Liver (tissue), 3 donors: ENCODE measurements around the gene TBC1D1.

ENCODE experiments used
- GABPA ChIP-seq, 2 donors: IDR thresholded peaks in 1 of 2; conservative IDR thresholded peaks in 1 of 2; 2 replicates each; pipeline ENCODE4 v1.6.1; 2016; ENCODE audit warnings: antibody characterized with exemption in 2 of 2, mild to moderate bottlenecking in 1 of 2, moderate library complexity in 1 of 2
- SP1 ChIP-seq: IDR thresholded peaks from 2 replicates; pipeline ENCODE4 v1.6.1; 2018; ENCODE audit warnings: antibody characterized with exemption, mild to moderate bottlenecking
- YY1 ChIP-seq: IDR thresholded peaks from 2 replicates; pipeline ENCODE4 v1.6.1; 2016; ENCODE audit warnings: antibody characterized with exemption, mild to moderate bottlenecking
- TF ChIP-seq, protein P1 (sequence below): fragments of 150-350 bp; IDR thresholded peaks from 2 replicates; pipeline ENCODE4 v1.5.1; 2017; ENCODE audit warnings: improper control_type of control experiment, low read depth, low read length; ENCODE audit not compliant: missing input control
- TF ChIP-seq, protein P2 (sequence below): IDR thresholded peaks from 2 replicates; pipeline ENCODE4 v1.6.1; 2016; ENCODE audit warnings: antibody characterized with exemption
- donor health status: healthy.
- donor health status: healthy.

DNA sequence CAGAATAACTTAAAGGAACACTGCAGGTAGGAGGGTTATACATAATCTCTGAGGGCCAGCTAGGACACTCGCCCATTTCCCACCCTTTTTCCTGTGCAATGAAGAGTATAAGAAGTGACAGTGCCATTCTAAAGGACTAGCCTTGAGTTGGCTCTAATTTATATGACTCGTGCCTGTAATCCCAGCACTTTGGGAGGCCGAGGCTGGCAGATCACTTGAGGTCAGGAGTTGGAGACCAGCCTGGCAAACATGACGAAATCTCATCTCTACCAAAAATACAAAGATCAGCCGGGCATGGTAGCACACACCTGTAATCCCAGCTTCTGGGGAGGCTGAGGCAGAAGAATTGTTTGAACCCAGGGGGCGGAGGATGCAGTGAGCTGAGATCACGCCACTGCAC lies 4.4 kb downstream of the TBC1D1 start:
- TF ChIP-seq, protein P1, sequence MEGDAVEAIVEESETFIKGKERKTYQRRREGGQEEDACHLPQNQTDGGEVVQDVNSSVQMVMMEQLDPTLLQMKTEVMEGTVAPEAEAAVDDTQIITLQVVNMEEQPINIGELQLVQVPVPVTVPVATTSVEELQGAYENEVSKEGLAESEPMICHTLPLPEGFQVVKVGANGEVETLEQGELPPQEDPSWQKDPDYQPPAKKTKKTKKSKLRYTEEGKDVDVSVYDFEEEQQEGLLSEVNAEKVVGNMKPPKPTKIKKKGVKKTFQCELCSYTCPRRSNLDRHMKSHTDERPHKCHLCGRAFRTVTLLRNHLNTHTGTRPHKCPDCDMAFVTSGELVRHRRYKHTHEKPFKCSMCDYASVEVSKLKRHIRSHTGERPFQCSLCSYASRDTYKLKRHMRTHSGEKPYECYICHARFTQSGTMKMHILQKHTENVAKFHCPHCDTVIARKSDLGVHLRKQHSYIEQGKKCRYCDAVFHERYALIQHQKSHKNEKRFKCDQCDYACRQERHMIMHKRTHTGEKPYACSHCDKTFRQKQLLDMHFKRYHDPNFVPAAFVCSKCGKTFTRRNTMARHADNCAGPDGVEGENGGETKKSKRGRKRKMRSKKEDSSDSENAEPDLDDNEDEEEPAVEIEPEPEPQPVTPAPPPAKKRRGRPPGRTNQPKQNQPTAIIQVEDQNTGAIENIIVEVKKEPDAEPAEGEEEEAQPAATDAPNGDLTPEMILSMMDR, result no peak
- TF ChIP-seq, protein P2, sequence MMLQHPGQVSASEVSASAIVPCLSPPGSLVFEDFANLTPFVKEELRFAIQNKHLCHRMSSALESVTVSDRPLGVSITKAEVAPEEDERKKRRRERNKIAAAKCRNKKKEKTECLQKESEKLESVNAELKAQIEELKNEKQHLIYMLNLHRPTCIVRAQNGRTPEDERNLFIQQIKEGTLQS, result no peak
- TF ChIP-seq GABPA (IDR thresholded peaks at IDR 0.05 in 1 of 2, conservative IDR thresholded peaks at IDR 0.05 in 1 of 2) (no peak), SP1 (no peak), YY1 (no peak)
